Activated CD8-positive, alpha-beta memory T cell treated with anti-CD3 and anti-CD28 coated beads for 48 hours (primary cell): ENCODE data around the gene MTA3.

ENCODE experiments used
- DNase-seq, 3 experiments: peaks; one replicate each; pipeline ENCODE4 v3.0.0-alpha.2; 2020; ENCODE audit warnings: low read depth in 2 of 3, low spot score in 2 of 3

The MTA3 gene

DNA sequence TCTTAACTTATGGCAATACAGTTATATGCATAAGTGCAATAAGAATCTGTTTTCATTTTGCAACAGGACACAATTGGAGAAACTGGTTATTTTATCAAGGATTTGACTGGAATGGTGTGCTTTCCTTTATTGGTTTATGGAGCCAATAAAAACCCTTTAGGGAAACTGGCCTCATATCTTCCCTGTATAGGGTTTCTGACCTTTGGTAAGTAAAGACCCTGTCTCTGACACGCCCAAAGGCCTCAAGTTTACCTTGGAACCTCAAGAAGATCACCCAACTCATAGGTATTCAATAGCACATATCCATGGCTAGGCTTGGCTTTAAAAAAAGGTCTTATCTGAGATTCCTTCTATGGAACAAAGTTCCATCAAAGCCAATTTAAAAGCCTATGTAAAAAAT lies 212.7 kb downstream of the MTA3 start:
- no peak for DNase-seq

DNA sequence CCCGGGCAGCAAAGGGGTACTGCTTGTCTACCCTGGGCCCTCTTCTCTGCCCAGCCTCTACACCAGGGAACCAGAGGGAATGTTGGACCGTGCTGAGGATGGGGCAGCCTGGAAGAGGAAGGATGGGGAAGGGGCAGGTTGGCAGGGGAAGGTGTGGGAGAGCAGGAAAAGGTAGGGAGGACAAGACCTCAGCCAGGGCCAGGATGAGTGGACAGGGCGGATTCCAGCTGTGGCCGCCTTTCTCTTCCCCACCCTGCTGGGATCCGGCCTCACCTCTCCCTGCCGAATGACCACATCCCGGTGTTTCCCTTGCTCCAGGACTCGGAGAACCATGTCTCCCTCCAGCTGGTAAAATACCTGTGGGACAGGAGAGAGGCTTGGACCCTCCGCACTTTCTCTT lies 215.1 kb downstream of the MTA3 start:
- no peak for DNase-seq

DNA sequence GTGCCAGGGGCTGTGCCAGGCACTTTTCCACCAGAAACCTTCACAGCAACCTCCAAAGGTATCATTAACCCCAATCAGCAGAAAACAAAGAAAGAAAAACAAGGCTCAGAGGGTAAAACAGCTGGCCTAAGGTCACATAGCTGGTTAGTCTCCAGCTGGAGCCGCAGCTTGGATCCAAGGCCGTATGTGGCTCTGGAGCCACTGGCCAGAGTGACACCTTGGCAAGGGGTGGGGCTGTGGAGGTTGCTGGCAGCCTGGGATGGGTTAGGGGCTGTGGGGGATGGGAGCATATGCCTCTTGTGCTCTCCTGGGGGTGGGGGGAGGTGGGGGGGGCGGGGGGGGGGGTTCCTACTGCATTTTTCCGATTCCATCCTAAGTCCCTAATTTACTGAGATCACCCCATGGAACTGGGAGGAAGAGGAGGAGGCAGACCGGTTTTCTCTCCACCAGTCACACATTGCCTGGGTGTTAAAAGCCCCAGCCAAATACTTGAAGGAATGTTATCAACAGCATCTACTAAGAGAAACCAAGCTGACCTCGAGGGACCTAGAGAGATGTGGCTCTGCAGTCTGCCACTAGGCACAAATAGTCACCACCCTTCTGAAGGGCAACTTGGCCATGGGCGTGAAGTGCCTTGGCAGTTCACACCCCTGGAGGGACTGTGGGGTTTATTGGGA lies 215.9 kb downstream of the MTA3 start:
- no peak for DNase-seq

DNA sequence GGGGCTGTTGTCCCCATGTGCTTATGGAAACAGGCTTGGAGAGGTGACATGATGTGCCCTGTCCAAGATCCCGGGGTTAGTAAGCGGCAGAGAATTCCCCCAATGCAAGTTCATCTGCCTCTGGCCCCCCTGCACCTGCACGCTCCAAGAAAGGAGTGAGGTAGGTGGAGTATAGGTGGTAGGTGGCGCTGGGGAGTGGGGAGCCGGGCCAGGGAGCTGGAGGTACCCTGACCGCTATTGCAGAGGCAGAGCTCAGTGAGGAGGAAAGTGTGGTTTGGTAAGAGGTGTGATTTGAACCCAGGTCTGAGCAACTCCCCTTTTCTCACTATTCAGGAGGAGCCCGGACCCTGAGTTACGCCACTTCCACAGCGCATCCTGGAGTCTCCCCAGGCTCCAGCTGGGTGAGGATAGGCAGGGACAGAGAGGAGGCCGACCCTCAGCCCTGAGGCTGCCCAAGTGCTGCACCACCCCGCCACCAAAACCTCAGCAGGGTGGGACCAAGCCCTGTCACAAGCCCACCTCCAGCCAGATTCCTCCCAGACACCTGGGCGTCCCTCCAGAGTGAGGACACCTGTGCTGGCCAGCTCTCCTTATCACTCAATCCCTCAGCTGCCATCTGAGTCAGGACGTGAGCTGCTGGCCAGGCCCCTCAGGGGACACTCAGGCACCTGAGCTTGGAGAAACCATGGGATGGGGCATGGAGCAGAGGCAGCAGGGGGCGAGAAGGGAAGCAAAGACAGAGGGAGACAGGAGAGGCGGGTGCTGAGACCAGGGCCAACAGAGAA lies 218.3 kb downstream of the MTA3 start:
- DNase-seq: no peak

DNA sequence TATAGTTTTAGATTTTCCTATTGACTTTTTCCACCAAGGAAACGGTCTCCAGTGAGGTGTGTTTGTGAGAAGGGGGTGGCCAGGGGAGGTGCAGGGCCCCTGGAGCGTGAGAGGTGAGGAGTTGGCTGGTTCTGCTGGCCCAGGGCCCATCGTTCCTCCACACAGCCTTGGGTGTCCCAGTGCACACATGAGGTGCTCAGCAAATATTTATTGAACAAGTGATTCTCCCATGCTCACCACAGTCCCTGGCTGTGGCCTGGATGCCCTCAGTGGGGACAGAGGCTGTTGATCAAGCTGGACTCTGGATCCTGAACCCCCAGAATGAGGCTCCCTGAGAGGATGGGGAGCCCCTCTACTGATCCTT lies 219.0 kb downstream of the MTA3 start:
- no peak for DNase-seq

DNA sequence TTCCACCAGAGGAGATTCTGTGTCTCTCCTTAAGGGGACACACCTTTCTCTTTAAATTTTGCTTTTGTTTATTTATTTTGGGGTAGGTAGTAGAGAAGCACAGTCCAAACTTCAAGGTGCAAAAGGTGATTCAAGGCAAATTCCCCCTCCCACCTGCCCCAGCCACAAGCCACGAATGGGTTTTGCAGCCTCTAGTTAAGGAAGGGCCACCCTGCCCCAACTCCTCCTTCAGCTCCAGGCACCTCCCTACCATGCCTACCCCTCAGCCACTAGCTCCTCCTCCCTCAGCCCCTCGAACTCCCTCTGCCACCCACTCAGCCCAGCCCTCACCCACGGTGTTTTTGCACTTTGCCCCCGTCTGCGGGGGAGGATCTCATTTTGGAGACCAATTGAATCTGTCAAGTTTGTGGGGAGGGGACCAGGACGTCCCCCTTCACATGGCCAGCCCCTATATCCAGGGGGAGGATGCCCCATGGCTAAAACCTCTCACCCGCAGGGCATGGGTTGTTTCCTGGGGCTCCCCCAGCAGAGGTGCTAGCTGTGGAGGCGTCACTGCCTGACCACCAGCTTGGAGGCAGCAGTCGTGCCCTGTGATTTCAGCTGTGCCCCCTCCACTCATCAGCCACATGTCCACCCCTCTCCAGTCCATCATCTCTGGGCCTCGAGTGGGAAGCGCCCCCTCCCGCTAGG lies 219.5 kb downstream of the MTA3 start:
- no peak for DNase-seq

DNA sequence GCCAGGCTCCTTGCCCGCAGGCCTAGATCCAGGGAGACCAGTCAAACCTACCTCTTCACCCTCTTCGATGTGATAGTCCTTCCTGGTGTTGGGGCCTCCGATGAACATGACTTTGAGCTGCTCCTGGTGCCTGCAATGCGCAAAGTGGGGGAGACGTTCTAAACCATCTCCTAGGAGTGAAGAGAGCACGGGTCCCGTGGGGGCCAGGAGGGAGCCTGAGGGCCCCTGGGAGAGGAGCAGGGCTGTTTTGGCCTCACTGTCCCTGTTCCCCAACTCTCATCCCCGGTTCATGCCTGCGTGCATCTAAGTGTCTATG lies 220.0 kb downstream of the MTA3 start:
- no peak for DNase-seq

DNA sequence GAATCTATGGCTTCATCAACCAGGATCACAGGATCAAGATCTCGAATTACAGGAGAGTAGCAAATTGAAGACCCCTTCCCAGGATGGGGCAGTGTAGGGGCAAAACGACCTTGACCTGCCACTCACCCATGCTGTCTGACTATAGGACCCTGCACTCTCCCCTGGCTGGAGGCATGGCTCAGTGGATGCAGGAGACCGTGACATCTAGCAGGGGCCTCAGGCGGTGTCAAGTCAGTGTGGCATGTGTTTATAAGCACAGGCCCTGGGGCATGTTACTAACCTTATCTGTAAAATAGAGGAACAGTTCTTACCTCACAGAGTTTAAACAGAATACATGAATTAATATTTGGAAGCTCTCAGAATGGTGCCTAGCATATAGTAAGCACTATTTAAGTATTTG lies 220.4 kb downstream of the MTA3 start:
- no peak for DNase-seq

DNA sequence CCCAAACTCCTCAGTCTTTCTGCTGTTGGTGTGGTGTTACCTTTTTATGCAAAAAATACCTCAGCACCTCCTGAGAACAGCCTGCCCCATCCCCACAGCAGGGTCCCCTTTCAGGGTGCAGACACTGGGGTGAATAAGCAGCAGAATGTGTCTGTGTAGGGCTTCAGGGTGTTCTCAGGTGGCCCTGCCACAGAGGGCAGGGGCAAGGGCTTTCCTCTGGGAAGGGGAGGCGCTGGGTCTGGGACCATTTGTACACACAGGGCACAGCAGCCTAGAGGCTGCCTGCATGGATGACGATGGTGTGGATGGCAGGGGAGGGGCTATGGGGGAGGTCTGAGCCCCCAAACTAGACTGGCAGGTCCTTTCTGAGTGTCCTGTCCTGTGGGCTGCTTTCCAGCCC lies 221.3 kb downstream of the MTA3 start:
- DNase-seq: no peak

DNA sequence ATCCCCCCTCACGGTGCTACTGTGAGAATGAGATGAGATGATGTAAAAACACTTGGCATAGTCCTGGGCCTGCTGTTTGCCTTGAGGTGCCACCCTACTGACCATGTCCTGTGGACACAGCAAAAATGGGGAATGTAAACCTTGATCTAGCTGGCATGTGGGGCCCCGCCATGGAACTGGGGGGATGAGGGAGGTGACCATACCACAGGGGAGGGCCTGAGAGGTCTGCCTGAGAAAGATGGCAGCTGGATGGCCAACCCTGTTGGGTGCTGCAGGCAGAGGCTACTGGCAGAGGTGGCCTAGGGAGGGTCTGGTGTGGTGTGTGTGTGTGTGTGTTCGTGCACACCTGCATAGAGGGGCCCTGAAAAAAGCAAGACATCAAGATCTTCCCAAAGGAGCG lies 223.2 kb downstream of the MTA3 start:
- no peak for DNase-seq

DNA sequence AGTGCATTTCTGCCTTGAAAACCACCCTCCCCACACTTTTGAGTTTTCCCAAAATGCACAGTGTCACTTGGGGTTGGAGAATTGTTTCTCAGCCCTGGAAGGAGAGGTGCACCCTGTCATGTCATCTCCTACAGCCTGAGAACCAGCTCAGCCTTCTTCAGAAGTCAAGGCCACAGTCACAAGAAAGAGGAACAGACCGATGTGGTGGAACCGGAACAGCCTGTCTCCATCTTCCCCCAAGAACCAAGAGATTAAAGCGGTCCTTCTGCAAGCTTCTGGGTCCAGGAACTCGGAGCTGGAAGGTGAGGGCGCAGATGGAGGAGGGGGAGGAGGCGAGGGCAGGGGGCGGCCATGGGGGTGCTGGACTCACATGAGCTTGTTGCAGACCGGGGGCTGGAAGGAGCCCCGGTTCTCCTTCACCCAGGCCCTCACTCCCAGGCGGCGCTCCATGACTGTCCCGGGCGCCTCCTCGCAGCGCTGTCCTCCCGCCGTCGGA lies 223.7 kb downstream of the MTA3 start:
- no peak for DNase-seq

DNA sequence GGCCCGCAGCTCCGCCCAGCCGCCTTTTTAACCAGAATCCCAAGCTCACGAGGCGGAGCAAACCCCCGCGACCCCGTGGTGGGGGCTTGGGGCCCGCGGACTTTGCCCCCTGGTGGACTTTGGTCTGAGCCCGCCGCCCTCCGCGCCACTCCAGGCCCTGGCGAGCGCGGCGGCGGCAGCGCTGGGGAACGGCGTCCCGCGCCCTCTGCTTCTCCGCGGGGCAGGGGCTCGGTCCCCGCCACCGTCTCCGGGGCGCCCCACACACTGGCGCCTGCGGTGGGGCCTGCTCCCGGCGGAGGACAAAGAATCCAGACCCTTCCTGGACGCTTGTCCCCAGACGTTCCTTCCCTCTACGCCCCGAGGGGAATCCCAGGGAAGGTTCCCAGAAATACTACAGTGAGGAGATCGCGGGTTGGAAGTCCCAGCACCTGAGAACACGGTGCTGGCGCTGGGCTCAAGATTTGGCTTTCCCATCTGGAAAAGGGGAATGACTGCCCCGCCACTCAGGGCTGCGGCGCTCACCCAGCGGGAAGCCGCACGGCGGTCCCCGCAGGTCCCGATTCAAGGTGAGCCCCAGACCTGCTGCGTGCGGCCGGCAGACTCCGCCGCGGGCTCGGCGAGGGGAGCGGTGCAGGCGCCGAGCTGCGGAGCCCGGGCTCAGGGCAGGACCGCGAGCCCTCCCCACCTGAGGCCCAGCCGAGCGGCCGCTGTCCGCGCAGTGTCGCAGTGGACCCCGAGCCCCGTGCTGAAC lies 224.3 kb downstream of the MTA3 start, which contains the start of gene HAAO:
Gene HAAO (minus strand): TSS at position 1 of the 751 bp plus-strand sequence. CDS start 47 bp downstream, outside the sequence.
- no peak for DNase-seq

DNA sequence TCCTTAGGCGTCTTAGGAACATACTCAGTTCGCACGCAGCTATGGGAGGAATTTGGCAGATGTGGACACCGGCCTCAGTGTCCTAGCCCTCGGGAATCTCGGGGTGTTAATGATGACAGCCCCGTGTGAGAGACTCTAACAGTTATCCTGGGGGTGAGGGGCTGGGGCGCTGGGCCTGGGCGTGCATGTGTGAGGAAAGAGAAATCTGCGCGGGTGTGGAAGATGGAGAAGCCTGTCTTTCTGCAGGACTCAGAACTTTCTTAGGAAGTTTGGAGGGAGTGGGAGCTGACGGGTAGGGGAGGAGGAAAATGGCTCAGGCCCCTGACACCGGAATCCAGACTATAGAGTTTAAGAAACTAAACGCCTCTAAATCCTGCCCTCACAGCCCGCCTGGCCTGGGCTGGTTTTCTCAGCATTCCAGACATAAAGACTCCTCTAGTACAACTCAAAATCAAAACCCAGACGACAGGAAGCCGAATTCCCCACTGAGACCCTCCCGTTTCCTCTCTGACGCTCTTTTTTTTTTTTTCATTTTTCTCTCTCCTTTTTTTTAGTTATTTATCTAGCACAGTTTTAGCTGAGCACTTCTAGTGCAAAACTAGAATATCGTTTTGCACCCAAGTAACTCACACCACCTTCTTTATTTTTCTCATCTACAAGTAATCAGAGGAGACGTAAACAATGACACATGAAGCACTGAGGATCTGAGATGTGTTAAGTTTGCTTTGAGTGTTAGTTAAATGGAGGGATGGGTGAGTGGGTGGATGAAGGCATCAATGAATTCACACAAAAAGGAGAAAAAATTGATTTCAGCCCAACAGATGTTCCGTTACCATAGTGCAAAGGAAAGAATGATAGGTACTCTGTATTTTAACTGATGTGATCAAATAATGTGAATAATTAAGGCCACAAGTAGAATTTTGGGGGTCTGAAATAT lies 225.2 kb downstream of the MTA3 start:
- no peak for DNase-seq

DNA sequence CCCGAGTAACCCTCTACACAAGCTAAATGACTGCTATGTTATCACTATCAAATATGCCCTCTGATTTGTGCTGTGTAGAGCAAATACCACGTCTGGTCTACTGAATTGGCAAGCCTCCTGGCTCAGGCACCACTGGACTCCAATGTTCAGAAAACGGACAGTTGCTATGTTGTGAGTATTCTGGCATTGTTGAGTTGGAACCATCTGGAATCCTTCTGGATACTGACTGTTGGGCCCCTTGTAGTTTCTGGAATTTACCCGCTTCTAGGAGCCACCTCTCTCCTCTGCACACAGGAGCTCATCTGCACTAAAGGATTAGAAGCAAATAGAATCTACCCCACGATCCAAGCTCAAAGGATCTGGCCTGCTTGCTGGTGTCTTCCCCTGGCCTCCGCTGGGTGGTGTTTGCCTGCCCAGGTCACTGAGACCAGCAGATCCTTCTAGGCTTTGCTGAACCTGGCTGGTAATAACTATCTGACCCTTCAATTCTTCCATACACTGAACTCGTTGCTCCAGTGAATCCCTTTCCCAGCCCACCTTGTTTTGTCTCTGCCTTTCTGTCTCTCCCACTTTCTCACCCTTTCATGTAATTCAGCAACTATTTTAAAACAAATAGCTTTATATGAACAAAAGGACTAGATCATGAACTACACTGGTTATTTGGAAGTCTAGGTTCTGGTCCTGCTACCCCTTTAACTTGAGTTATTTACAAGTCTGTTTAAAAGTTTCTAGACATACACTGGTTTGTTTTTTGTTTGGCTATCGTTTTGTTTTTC lies 226.0 kb downstream of the MTA3 start:
- no peak for DNase-seq

DNA sequence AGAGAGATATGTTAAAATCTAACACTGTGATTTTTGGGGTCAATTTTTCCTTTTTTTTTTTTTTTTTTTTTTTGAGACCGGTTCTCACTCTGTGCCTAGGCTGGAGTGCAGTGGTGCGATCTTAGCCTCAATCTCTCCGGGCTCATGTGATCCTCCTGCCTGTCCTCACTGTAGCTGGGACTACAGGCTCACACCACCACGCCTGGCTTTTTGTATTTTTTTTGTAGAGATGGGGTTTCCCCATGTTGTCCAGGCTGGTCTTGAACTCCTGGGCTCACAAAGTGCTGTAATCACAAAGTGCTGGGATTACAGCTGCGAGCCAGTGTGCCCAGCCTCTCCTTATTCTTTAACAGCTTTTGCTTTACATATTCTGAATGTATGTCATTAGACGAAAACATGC lies 226.8 kb downstream of the MTA3 start:
- no peak for DNase-seq

DNA sequence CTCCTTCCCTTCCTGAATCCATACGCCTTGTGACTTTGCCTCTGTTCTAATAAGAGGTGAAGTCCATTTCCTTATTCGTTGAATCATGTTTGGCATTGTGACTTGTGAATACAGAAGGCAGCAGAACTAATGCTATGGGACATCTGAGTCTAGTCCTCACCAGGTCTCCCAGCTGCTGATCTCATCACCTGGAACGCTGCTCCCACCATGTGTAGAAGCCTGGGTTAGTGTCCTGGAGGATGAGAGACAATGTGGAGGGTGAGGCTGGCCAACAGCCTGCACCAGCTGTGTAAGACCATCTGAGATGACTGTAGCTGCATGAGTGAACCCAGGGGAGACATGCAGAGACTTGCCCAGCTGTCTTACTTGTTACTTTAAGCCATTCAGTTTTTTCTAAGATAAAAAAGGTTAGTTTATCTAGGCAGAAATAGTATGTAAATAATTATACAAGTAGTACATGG lies 227.4 kb downstream of the MTA3 start:
- no peak for DNase-seq

DNA sequence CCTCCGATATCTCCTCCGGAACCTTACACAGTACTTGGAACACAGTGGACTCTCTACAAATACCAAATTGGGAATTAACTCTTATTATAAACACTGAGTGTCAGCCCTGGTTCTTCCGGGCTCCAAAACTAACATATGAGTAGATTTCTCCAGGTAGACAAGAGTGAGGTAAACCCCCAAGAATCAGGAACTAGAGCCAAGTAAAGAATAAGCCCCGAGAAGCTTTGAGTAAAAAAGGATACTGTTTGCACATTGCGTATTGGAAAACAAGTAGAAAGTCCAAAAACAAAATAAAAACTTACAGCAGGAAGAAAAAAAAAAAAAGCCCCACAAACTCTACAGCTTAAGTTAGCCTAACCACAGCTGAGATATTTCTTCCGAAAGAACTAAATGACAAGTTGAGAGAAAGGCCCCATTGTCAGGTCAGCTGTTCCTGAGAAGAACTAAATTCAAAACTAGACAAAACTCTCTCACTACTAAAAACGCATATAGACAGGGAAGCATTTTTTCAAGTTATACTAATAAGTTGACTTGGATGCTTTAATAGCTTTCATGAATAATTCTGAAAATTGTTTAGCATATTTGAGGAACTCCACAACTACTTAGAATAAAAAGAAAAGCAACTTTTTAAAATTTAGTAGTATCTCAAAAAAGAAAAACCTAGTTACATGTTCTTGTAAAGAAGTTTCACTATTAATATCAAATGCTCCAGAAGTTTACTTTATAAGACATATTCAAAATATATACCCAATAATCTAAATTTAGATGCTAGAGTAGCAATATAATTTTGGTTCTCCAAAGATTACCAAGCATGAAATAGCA lies 228.2 kb downstream of the MTA3 start:
- DNase-seq: no peak

DNA sequence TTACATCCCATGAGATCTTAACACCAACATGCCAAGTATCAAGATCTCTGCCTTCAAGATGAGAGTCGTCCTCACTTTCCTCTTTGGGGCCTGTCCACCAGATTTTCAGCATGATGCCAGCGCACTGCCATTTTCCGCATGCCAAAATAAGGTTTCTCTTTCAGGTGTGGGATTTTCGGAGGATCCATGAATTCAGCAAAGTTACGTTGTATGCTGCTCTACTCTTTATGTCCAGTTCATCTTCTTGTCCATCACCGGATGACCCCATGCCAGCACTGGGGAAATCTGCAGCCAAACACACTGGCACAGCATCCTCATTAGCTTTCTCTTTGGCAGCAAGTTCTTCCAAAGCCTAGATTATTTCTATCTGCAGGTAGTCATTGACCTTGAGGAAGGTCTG lies 228.8 kb downstream of the MTA3 start:
- no peak for DNase-seq

DNA sequence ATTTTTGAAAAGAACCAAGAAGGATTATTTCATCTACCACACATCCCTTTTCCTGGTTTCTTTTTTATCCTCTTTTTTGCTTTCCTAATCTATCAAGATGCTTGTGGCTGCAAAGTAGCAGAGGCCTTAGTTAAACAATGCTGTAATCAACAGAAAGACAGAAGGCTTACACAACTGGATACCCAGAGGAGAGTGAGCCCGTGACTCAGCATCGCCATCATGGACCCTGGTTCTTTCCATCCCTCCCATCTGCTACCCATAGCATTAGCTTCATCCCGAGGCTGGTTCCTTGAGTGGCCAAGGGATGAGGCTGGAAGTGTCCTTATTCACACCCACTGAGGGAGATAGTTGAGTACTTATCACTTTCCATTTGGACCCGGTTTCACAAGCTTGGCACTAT lies 231.4 kb downstream of the MTA3 start:
- no peak for DNase-seq
